NCI-H1092 treated with DMSO at 0.1 percent for 48 hours (cell line): ENCODE measurements around the gene HOXB6.

ENCODE experiments used
- DNase-seq: peaks from one replicate; lab custom pipeline; 2025; lab: John Stamatoyannopoulos, UW

The HOXB6 gene

GRCh38 chr17:48621410-48622392 lies 16.9 kb upstream of the HOXB6 start:
- no peak for DNase-seq

- no peak for DNase-seq
Measured at GRCh38 chr17:48620461-48621139, 15.8 kb upstream of the HOXB6 start.

- no peak for DNase-seq
Measured at GRCh38 chr17:48619826-48620449, 15.2 kb upstream of the HOXB6 start.

- DNase-seq = no peak
Measured at GRCh38 chr17:48618256-48618896, 13.6 kb upstream of the HOXB6 start.

- no peak for DNase-seq
Measured at GRCh38 chr17:48617471-48618255, 12.9 kb upstream of the HOXB6 start.

GRCh38 chr17:48616717-48617470 lies 12.1 kb upstream of the HOXB6 start:
- no peak for DNase-seq

- DNase-seq = no peak
Measured at GRCh38 chr17:48615963-48616716, 11.4 kb upstream of the HOXB6 start.

GRCh38 chr17:48615047-48615962 lies 10.5 kb upstream of the HOXB6 start, which contains the start of gene HOXB8:
TSS of gene HOXB8 (minus strand) at chr17:48615292. CDS start at chr17:48614704, 588 bp downstream.
- DNase-seq = no peak

- DNase-seq = no peak
Measured at GRCh38 chr17:48613862-48614694, 9.3 kb upstream of the HOXB6 start.

GRCh38 chr17:48612854-48613691 lies 8.3 kb upstream of the HOXB6 start:
- no peak for DNase-seq

GRCh38 chr17:48612456-48612853 lies 7.7 kb upstream of the HOXB6 start:
- no peak for DNase-seq

GRCh38 chr17:48611681-48612455 lies 7.1 kb upstream of the HOXB6 start:
- no peak for DNase-seq

GRCh38 chr17:48611213-48611612 lies 6.4 kb upstream of the HOXB6 start:
- DNase-seq = no peak

GRCh38 chr17:48610282-48611211 lies 5.8 kb upstream of the HOXB6 start, which contains the start of gene HOXB7:
TSS of gene HOXB7 (minus strand) at chr17:48611017. CDS start at chr17:48610918, 99 bp downstream.
- DNase-seq = no peak
